HG02763 (cell line): Measurements from ENCODE around the gene YWHAG.
"Not testable (repeated sequence)": the region's sequence is repeated elsewhere in the genome, so short reads cannot be mapped to it uniquely, and the experiment has no call there.

Experiments
- ATAC-seq: cut with Tn5 transposase; IDR thresholded peaks from one replicate; pipeline ENCODE4 v1.9.1; 2021; ENCODE audit warnings: mild to moderate bottlenecking, moderate library complexity; ENCODE audit not compliant: unreplicated experiment

The YWHAG gene

GRCh38 chr7:76296743-76297740 is 61.7 kb downstream of the YWHAG start:
- no peak for ATAC-seq

DNA sequence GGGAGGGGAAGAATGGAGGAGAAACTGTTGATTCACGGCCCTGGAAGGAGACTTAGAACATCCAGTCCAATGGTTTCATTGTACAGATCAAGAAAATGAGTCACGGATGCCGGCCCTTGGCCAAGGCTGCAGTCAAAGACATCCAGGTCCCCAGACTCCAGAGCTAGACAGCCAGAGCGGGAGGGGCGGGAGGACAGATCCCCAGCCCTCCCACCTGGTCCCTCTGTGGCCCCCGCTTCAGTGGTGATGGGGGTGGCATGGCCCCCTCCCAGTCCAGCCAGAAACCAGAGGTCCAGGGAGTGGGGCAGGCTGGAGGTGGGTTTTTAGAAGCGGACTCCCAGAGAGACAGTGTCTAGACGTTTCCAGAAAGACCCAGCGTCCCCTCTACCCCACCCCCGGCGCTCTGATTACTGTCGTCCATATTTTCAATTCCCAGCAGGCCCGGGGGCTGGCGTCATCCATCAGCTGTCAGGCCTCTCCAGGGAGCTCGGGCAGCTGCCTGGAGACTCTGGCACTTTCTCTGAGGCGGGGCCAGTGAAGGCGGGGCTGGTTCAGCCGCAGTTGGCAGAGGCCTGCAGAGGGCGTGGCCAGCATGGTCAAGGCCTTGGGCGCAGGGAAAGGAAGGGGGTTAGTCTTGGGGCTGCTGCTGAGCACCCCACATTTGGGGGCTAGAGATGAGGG is 64.3 kb downstream of the YWHAG start:
- no peak for ATAC-seq

DNA sequence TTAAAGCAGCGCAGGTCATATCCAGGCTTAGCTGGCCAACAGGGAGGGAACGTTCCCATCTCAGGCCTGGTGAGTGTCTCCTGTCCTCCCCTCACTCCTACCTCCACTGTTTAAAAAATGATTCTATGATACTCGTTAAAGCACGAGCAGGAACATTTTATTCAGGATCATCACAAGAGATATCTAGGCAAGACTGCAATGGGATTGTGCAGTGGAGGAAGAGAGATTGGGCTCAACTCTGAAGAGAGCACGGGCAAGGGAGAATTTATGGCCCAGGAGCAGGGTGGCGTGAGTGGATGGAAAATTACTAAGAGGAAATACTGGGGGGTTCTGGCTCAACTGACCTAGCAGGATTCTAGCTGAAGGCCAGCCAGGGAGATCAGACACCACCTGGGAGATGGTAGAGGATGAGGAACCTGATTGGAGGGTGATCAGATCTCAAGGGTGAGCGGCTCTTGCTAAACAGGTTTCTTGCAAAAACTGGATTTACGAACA is 65.3 kb downstream of the YWHAG start:
- ATAC-seq = no peak

DNA sequence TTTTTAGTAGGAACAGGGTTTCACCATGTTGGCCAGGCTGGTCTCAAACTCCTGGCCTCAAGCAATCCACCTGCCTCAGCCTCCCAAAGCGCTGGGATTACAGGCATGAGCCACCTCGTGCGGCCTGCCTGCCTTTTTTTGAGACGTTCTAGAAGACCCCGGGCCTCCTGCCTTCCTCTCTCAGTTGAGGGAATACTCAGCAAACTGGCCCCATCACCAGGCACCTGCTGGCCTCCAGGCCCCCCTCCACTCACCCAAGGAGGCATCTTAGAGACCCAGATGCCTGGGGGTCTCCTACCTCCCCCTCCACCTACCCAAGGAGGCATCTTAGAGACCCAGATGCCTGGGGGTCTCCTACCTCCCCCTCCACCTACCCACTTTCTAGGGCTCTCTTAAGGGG is 65.9 kb downstream of the YWHAG start:
- ATAC-seq = not testable (repeated sequence)

- no peak for ATAC-seq
These were observed 66.6 kb downstream of the YWHAG start for GRCh38 chr7:76292213-76292573.

DNA sequence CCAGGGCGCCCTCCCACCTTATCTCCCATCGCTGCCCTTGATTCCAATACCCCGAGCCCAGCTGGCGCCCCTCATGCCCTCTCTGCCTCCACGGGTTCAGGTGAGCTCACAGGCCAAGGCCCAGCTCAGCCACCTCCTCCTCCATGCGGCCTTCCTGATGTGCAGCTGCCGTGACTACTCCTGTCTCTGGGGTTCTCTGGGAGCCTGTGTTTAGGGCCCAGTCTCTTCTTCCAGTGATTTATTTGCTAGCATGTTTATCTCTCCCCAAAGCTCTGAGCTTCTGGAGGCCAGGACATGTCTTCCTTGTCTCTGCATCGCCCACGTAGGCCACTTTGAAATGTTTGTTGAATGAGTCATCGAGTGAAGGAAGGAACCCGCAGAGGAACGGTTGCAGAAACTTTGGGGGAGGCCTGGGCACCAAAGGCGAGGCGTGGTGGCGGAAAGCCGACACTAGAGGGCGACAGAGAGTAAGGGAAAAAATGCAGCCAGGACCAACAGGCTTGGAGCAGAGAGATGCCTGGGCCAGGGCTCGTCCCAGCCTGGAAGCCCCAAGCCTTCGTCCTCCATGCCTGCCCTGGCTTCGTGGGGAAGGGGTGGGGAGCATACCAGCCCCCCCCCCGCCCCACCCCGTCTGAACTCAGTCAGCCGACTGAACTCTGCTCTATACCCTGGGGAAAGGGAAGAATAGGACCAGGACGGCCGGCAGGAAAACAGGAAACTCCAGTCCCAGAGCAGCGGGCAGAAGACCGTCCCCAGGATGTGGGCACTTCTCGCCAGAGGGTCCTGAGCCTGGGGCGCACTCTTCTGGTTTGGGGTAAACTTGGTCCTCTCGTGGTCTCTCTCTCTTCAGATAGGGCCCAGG is 67.2 kb downstream of the YWHAG start:
- ATAC-seq = peak; percentile 82

- not testable (repeated sequence) for ATAC-seq
These were observed 67.9 kb downstream of the YWHAG start for GRCh38 chr7:76290847-76291350.

- ATAC-seq = no peak
These were observed 71.9 kb downstream of the YWHAG start for GRCh38 chr7:76286842-76287403.

DNA sequence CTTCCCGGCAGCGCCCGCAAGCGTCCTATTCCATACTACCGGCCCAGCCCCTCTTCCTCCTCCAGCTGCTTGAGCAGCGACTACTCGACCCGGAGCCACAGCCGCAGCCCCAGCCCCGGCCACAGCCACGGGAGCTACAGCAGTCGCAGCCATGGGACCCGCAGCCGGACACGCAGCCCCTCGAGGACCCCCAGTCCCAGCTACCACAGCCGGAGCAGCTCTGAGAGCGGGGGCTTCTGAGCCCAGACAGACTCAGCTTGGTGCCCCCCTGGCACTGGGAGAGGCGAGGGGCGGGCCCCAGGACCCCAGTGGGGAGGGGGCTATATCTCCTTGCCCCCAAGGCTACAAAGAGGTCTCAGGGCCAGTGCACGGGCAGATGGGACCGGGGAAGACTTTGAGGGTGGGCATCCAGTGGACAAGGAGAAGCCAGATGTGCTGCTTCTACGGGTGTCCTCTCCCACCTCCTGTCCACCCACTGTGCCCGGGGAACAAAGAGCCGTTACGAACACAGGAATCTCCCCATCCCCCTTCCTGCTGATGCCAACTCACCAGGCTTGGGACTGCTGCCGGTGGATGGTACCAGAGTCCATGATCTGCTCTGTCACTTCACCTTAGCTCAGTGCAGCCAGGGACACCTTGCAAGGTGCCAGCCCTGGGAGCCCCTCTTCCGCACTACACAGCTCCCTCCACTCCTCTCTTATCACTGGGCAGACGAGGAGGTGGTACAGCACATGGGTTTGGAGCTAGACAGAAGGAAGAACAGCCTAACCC is 73.0 kb downstream of the YWHAG start:
- ATAC-seq = no peak

GRCh38 chr7:76283254-76284159 is 75.3 kb downstream of the YWHAG start:
- no peak for ATAC-seq

DNA sequence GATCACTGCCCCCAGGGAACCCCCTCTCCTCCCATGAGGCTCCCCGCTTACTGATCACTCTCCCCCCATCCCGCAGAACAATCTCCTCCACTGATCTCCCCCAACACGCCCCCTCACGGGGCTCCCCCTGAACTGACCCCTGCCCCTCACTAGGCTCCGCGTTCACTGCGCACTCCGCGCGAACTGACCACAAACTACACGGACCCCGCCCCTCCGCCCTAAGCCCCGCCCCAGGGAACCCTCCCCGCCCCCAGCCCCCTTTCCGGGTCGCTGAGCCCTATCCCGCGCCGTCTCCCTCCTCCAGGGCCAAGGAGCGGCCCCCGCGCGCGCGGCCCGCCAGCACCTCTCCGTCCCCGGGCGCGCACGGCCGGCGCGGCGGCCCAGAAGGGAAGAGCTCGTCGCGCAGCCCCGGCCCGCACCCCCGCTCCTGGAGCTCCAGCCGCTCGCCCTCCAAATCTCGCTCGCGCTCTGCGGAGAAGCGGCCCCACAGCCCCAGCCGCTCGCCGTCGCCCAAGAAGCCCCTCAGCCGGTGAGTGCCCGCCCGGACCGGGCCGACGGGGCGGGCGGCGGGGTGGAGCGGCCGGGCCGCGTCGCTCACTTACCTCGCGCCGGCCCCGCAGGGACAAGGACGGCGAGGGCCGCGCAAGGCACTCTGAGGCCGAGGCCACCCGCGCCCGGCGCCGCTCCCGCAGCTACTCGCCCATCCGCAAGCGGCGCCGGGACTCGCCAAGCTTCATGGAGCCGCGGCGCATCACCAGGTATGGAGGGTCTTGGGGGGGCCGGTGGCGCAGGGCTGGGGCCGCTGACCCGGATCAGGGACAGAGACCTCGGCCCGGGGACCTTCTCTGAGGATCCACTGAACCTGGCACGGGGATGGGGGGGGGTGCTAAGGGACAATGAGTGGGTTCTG is 76.2 kb downstream of the YWHAG start:
- no peak for ATAC-seq

GRCh38 chr7:76281706-76282343 is 77.0 kb downstream of the YWHAG start:
- no peak for ATAC-seq

- no peak for ATAC-seq
These were observed 77.6 kb downstream of the YWHAG start for GRCh38 chr7:76281006-76281705.

DNA sequence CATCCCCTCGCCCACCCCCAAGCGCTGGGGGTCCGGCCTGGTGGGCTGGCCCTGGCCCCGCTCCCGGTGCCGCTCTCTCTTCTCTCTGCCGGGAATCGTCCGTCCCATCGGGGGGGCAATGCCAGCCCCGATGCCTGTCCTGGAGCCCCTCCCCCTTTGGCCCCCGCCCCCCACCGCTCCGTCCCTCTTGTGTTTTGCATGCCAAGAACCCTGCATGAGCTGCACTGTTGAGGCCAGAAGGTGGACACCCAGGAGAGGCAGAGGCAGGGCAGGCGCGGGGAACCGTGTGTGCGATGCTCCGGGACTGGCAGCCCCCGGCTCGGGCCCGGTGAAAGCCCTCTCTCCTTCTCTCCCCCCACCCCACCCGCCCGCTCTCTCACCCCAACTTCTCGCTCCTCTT is 78.4 kb downstream of the YWHAG start:
- no peak for ATAC-seq

GRCh38 chr7:76278540-76278939 is 80.3 kb downstream of the YWHAG start:
- ATAC-seq = no peak
